B cell (primary cell): ENCODE results near the gene PLCZ1.

Experiments
- EZH2 ChIP-seq: IDR thresholded peaks from 2 replicates; pipeline ENCODE4 v1.6.1; 2012; ENCODE audit warnings: borderline replicate concordance, low read depth, mild to moderate bottlenecking, moderate library complexity, low read length; ENCODE audit not compliant: insufficient read depth, poor library complexity, severe bottlenecking
- TF ChIP-seq, protein P1 (sequence below): fragments of 200-600 bp; IDR thresholded peaks from one replicate; pipeline ENCODE4 v1.8.0; 2022; ENCODE audit warnings: antibody characterized with exemption, mild to moderate bottlenecking

- TF ChIP-seq, protein P1, sequence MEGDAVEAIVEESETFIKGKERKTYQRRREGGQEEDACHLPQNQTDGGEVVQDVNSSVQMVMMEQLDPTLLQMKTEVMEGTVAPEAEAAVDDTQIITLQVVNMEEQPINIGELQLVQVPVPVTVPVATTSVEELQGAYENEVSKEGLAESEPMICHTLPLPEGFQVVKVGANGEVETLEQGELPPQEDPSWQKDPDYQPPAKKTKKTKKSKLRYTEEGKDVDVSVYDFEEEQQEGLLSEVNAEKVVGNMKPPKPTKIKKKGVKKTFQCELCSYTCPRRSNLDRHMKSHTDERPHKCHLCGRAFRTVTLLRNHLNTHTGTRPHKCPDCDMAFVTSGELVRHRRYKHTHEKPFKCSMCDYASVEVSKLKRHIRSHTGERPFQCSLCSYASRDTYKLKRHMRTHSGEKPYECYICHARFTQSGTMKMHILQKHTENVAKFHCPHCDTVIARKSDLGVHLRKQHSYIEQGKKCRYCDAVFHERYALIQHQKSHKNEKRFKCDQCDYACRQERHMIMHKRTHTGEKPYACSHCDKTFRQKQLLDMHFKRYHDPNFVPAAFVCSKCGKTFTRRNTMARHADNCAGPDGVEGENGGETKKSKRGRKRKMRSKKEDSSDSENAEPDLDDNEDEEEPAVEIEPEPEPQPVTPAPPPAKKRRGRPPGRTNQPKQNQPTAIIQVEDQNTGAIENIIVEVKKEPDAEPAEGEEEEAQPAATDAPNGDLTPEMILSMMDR, result no peak
- no peak for TF ChIP-seq EZH2
These were observed 14.6 kb upstream of the PLCZ1 start for GRCh38 chr12:18752280-18752920.
